Measurements from ENCODE around the gene C6orf62.

- TF ChIP-seq CTCF (IDR thresholded peaks at IDR 0.05) (no peak), POLR2A (IDR thresholded peaks at IDR 0.05) (peak; percentile 87 to 99)
Observed at GRCh38 chr6:24720604-24721460, 1.9 kb upstream of the C6orf62 start.

Measured in heart left ventricle (tissue), 13 donors.